Loucy (cell line): Measurements from ENCODE around the gene MYL2.

Source experiments
- H2AFZ ChIP-seq: fragments of 200-600 bp; sonication (generic); 2 replicates; pipeline ENCODE4 v1.6.0; 2016; ENCODE audit warnings: antibody characterized with exemption, mild to moderate bottlenecking, low read length, moderate library complexity
- H3F3A ChIP-seq: fragments of 200-600 bp; 2 replicates; pipeline ENCODE4 v1.6.0; 2016; ENCODE audit warnings: antibody characterized with exemption, low read depth, mild to moderate bottlenecking
- H3K27me3 ChIP-seq: fragments of 200-600 bp; sonication (generic); 2 replicates; pipeline ENCODE4 v1.6.1; 2014; ENCODE audit warnings: low read length, mild to moderate bottlenecking; ENCODE audit not compliant: insufficient read depth, poor library complexity, severe bottlenecking
- H3K36me3 ChIP-seq: fragments of 200-600 bp; sonication (generic); 2 replicates; pipeline ENCODE4 v1.6.1; 2016; ENCODE audit warnings: low read length; ENCODE audit not compliant: insufficient read depth
- H3K4me1 ChIP-seq: fragments of 200-600 bp; sonication (generic); 2 replicates; pipeline ENCODE4 v1.5.1; 2014; ENCODE audit warnings: low read length, mild to moderate bottlenecking; ENCODE audit not compliant: insufficient read depth, poor library complexity, severe bottlenecking
- H3K4me2 ChIP-seq: fragments of 200-600 bp; sonication (generic); 2 replicates; pipeline ENCODE4 v1.6.0; 2014; ENCODE audit warnings: antibody characterized with exemption, low read length, low read depth, mild to moderate bottlenecking; ENCODE audit not compliant: poor library complexity, severe bottlenecking
- H3K4me3 ChIP-seq: fragments of 200-600 bp; sonication (generic); 2 replicates; pipeline ENCODE4 v1.5.1; 2014; ENCODE audit warnings: low read length, mild to moderate bottlenecking, mixed read lengths; ENCODE audit not compliant: poor library complexity, severe bottlenecking
- H3K79me2 ChIP-seq: fragments of 200-600 bp; sonication (generic); 2 replicates; pipeline ENCODE4 v1.6.1; 2014; ENCODE audit warnings: low read length; ENCODE audit not compliant: insufficient read depth
- H3K9ac ChIP-seq: fragments of 200-600 bp; sonication (generic); 2 replicates; pipeline ENCODE4 v1.6.0; 2014; ENCODE audit warnings: mild to moderate bottlenecking, low read depth, low read length, moderate library complexity; ENCODE audit not compliant: poor library complexity, severe bottlenecking
- H3K9me2 ChIP-seq: fragments of 200-600 bp; sonication (generic); replicated peaks from 2 replicates; pipeline ENCODE4 v1.6.1; 2016; ENCODE audit warnings: low read depth, low read length, mixed read lengths
- H3K9me3 ChIP-seq: fragments of 200-600 bp; sonication (generic); 2 replicates; pipeline ENCODE4 v1.6.1; 2014; ENCODE audit warnings: mild to moderate bottlenecking, antibody characterized with exemption, low read length, low read depth; ENCODE audit not compliant: insufficient read depth
- H4K20me1 ChIP-seq: fragments of 200-600 bp; sonication (generic); 2 replicates; pipeline ENCODE4 v1.6.0; 2014; ENCODE audit warnings: antibody characterized with exemption, low read length, mild to moderate bottlenecking; ENCODE audit not compliant: insufficient read depth, poor library complexity, severe bottlenecking
- EZH2phosphoT487 ChIP-seq: fragments of 200-600 bp; IDR thresholded peaks from 2 replicates; pipeline ENCODE4 v1.6.1; 2018; ENCODE audit warnings: antibody characterized with exemption, mild to moderate bottlenecking, moderate library complexity, borderline replicate concordance
- TF ChIP-seq, protein P1 (sequence below): fragments of 200-600 bp; sonication (generic); conservative IDR thresholded peaks from 2 replicates; pipeline ENCODE4 v1.5.1; 2014; ENCODE audit warnings: mild to moderate bottlenecking, antibody characterized with exemption, low read length

The MYL2 gene

DNA sequence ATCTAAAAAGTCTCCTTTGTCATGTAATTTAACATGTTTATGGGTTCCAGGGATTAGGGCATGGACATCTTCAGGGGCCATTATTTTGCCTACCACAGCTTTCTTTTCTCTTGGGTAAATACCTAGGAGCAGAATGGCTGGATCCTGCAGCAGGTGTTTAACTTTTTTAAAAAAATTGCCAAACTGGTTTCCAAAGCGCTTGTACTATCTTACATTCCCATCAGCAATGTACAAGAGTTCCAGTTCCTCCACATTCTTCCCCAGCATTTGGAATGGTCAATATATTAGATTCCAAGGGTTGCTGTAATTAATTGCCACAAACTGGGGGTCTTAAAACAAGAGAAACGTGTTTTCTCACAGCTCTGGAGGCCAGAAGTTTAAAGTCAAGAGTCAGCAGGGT, 27.7 kb upstream of the MYL2 start:
- H3K9ac ChIP-seq, result no peak overlapping the region
- no peaks in the 10 kb centered on the region for H3K36me3 ChIP-seq
- no peaks in the 10 kb centered on the region for H3F3A ChIP-seq
- TF ChIP-seq, protein P1, sequence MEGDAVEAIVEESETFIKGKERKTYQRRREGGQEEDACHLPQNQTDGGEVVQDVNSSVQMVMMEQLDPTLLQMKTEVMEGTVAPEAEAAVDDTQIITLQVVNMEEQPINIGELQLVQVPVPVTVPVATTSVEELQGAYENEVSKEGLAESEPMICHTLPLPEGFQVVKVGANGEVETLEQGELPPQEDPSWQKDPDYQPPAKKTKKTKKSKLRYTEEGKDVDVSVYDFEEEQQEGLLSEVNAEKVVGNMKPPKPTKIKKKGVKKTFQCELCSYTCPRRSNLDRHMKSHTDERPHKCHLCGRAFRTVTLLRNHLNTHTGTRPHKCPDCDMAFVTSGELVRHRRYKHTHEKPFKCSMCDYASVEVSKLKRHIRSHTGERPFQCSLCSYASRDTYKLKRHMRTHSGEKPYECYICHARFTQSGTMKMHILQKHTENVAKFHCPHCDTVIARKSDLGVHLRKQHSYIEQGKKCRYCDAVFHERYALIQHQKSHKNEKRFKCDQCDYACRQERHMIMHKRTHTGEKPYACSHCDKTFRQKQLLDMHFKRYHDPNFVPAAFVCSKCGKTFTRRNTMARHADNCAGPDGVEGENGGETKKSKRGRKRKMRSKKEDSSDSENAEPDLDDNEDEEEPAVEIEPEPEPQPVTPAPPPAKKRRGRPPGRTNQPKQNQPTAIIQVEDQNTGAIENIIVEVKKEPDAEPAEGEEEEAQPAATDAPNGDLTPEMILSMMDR, result no peak
- TF ChIP-seq EZH2phosphoT487, result no peak
- H3K9me2 ChIP-seq, result no peaks in the 10 kb centered on the region
- H4K20me1 ChIP-seq, result no peaks in the 10 kb centered on the region
- H3K79me2 ChIP-seq, result no peaks in the 10 kb centered on the region
- H3K4me2 ChIP-seq, result no peak overlapping the region
- no peaks in the 10 kb centered on the region for H3K27me3 ChIP-seq
- no peak overlapping the region for H3K4me3 ChIP-seq
- no peaks in the 10 kb centered on the region for H3K4me1 ChIP-seq
- no peak overlapping the region for H2AFZ ChIP-seq
- peaks cover 14% of the 10 kb centered on the region; the same call in 1 of the 2 replicates for H3K9me3 ChIP-seq

DNA sequence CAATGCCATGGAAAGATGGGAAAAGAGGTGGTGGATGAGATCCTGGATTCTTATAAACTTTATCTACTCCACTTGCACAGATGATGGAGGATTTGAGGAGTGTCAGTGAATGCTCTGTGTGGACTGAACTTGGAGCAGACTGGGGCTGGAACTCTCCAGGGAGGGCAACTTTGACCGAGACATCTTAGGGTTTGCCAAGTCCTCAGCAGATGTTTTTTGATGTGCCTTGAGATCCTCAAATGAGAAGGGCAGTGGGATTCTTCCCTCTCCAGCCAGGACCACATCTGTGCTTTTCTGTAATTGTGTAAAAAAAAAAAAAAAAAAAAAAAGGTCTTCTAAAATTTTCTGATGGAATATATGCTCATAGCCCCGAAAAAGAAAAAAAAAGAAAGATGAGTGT, 23.0 kb upstream of the MYL2 start:
- TF ChIP-seq, protein P1, result no peak
- TF ChIP-seq EZH2phosphoT487, result no peak
- peaks cover 14% of the 10 kb centered on the region; the same call in 1 of the 2 replicates for H3K9me3 ChIP-seq
- no peaks in the 10 kb centered on the region for H3K4me1 ChIP-seq
- no peaks in the 10 kb centered on the region for H3F3A ChIP-seq
- no peaks in the 10 kb centered on the region for H4K20me1 ChIP-seq
- H3K9ac ChIP-seq, result no peak overlapping the region
- H3K36me3 ChIP-seq, result no peaks in the 10 kb centered on the region
- H3K27me3 ChIP-seq, result no peaks in the 10 kb centered on the region
- no peaks in the 10 kb centered on the region for H3K9me2 ChIP-seq
- no peak overlapping the region for H3K4me3 ChIP-seq
- H2AFZ ChIP-seq, result no peak overlapping the region
- no peak overlapping the region for H3K4me2 ChIP-seq
- H3K79me2 ChIP-seq, result no peaks in the 10 kb centered on the region

DNA sequence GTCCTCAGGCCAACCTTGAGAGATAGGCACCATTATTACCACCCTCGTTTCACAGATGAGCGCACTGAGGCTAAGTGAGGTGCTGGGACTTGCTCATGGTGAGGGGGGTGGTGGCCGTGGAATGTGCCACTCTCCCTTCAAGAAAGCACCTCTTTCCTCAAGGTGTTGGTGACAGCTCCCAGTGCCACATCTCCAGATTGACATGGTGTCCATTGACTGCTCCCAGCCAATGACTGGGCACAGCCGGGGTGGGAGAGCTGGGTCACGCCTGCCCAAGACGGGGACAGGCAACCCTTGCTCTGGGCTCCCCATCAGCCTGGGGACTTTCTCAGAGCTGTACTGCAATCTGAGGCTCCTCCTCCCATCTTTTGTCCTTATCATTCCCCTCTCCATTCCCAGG, 21.0 kb upstream of the MYL2 start:
- H3K4me3 ChIP-seq, result no peak overlapping the region
- no peaks in the 10 kb centered on the region for H3F3A ChIP-seq
- no peaks in the 10 kb centered on the region for H3K9me2 ChIP-seq
- H4K20me1 ChIP-seq, result no peaks in the 10 kb centered on the region
- H3K4me2 ChIP-seq, result no peak overlapping the region
- no peaks in the 10 kb centered on the region for H3K27me3 ChIP-seq
- no peaks in the 10 kb centered on the region for H3K79me2 ChIP-seq
- no peak overlapping the region for H3K9ac ChIP-seq
- peaks cover 10% of the 10 kb centered on the region; the same call in 1 of the 2 replicates for H3K9me3 ChIP-seq
- no peak overlapping the region for H2AFZ ChIP-seq
- H3K4me1 ChIP-seq, result no peaks in the 10 kb centered on the region
- H3K36me3 ChIP-seq, result no peaks in the 10 kb centered on the region
- TF ChIP-seq, protein P1, result no peak
- TF ChIP-seq EZH2phosphoT487, result no peak
